Transverse colon (tissue), 4 donors: ENCODE data around the gene SYNE2.

Experiments used
- CTCF ChIP-seq, 5 experiments: fragments of 200-600 bp in 3 of 5; fragments of 450-650 bp in 2 of 5; sonication (generic) in 3 of 5; IDR thresholded peaks; 1 replicate in 2 of 5; 2 replicates in 3 of 5; pipeline ENCODE4 v1.5.1; 2016 to 2017; ENCODE audit warnings: antibody characterized with exemption in 5 of 5, inconsistent platforms in 3 of 5, mild to moderate bottlenecking in 2 of 5, moderate library complexity in 1 of 5
- POLR2A ChIP-seq: fragments of 450-650 bp; IDR thresholded peaks from one replicate; pipeline ENCODE4 v1.6.1; 2016; ENCODE audit warnings: antibody characterized with exemption, mild to moderate bottlenecking, moderate library complexity
- POLR2AphosphoS5 ChIP-seq, 3 donors: sonication (generic); formaldehyde crosslinking; IDR thresholded peaks; one replicate each; pipeline ENCODE4 v1.6.1; 2016; ENCODE audit warnings: antibody characterized with exemption in 3 of 3

GRCh38 chr14:63918411-63918810 lies 65.6 kb downstream of the SYNE2 start:
- no peak for TF ChIP-seq CTCF (IDR thresholded peaks at IDR 0.05)
- TF ChIP-seq POLR2A, result no peak
- TF ChIP-seq POLR2AphosphoS5 (IDR thresholded peaks at IDR 0.05), result no peak
